CD14-positive monocyte (primary cell): ENCODE data around the gene PXDN. TPM values are rescaled to one million over a fixed set of nuclear protein-coding genes. Genes with fewer than 3 reads are reported as not detected.

ENCODE experiments used
- DNase-seq, 3 donors: peaks; one replicate each; pipeline ENCODE4 v3.0.0-alpha.2; 2011 to 2022
- H2AFZ ChIP-seq: 2 replicates; pipeline ENCODE4 v1.6.0; 2012; ENCODE audit warnings: mild to moderate bottlenecking, low read depth, low read length, inconsistent platforms; ENCODE audit not compliant: insufficient read depth, poor library complexity, severe bottlenecking
- H3K27ac ChIP-seq, 2 donors: 1 replicate in 1 of 2; 2 replicates in 1 of 2; pipeline ENCODE4 v1.5.1; 2012 to 2013; ENCODE audit warnings: low read length in 2 of 2, control low read depth in 1 of 2, inconsistent platforms in 1 of 2, low read depth in 1 of 2, mild to moderate bottlenecking in 1 of 2
- H3K27me3 ChIP-seq, 2 donors: one replicate each; pipeline versions ENCODE4 v1.6.0 to v1.6.1; 2011 to 2013; ENCODE audit warnings: low read length in 2 of 2; ENCODE audit not compliant: control insufficient read depth in 2 of 2, insufficient read depth in 2 of 2
- H3K36me3 ChIP-seq, 2 donors: replicated peaks in 1 of 2; 1 replicate in 1 of 2; 2 replicates in 1 of 2; pipeline versions ENCODE4 v1.5.1 to v1.6.1; 2012 to 2013; ENCODE audit warnings: low read length in 2 of 2, control low read depth in 1 of 2, inconsistent platforms in 1 of 2, mild to moderate bottlenecking in 1 of 2; ENCODE audit not compliant: insufficient read depth in 2 of 2, control insufficient read depth in 1 of 2
- H3K4me1 ChIP-seq, 2 donors: 1 replicate in 1 of 2; 2 replicates in 1 of 2; pipeline versions ENCODE4 v1.5.1 to v1.6.1; 2012 to 2013; ENCODE audit warnings: low read length in 2 of 2, control low read depth in 1 of 2, inconsistent platforms in 1 of 2, mild to moderate bottlenecking in 1 of 2, moderate library complexity in 1 of 2; ENCODE audit not compliant: insufficient read depth in 2 of 2, control insufficient read depth in 1 of 2
- H3K4me2 ChIP-seq: replicated peaks from 2 replicates; pipeline ENCODE3; 2012; ENCODE audit warnings: low read length, moderate library complexity, mild to moderate bottlenecking; ENCODE audit not compliant: poor library complexity, severe bottlenecking; ENCODE audit errors: extremely low read depth
- H3K4me3 ChIP-seq, 3 experiments: fragments of 200-600 bp in 1 of 3; sonication (generic) in 1 of 3; replicated peaks in 1 of 3; 1 replicate in 2 of 3; 2 replicates in 1 of 3; pipeline ENCODE4 v1.5.1; 2011 to 2013; ENCODE audit warnings: low read length in 3 of 3, mild to moderate bottlenecking in 3 of 3, control low read depth in 2 of 3, low read depth in 2 of 3, inconsistent platforms in 1 of 3, moderate library complexity in 1 of 3
- H3K79me2 ChIP-seq: 2 replicates; pipeline ENCODE4 v1.6.0; 2012; ENCODE audit warnings: mild to moderate bottlenecking, control low read depth, inconsistent platforms, low read length, moderate library complexity; ENCODE audit not compliant: insufficient read depth
- H3K9ac ChIP-seq: 2 replicates; pipeline ENCODE4 v1.6.0; 2017; ENCODE audit warnings: low read length, mild to moderate bottlenecking; ENCODE audit not compliant: insufficient read depth, poor library complexity, severe bottlenecking
- H3K9me3 ChIP-seq, 2 donors: replicated peaks in 1 of 2; 1 replicate in 1 of 2; 2 replicates in 1 of 2; pipeline versions ENCODE4 v1.5.1 to v1.6.1; 2012 to 2013; ENCODE audit warnings: low read length in 2 of 2, control low read depth in 1 of 2; ENCODE audit not compliant: control insufficient read depth in 1 of 2, insufficient read depth in 1 of 2
- H4K20me1 ChIP-seq: 2 replicates; pipeline ENCODE4 v1.6.0; 2012; ENCODE audit warnings: mild to moderate bottlenecking, low read length, control low read depth, moderate library complexity; ENCODE audit not compliant: insufficient read depth
- H3K27ac Mint-ChIP-seq, 7 donors: one replicate each; pipeline ENCODE4 v1.8.0; 2020; ENCODE audit warnings: mild to moderate bottlenecking in 7 of 7, mixed read lengths in 7 of 7, moderate library complexity in 6 of 7, inconsistent platforms in 2 of 7
- H3K27me3 Mint-ChIP-seq, 3 donors: one replicate each; pipeline ENCODE4 v1.8.0; 2021 to 2022; ENCODE audit warnings: low read depth in 3 of 3, mild to moderate bottlenecking in 3 of 3, mixed read lengths in 3 of 3, moderate library complexity in 3 of 3, inconsistent platforms in 1 of 3
- H3K36me3 Mint-ChIP-seq, 2 donors: one replicate each; pipeline ENCODE4 v1.8.0; 2020; ENCODE audit warnings: mixed read lengths in 2 of 2, inconsistent platforms in 1 of 2, mild to moderate bottlenecking in 1 of 2
- H3K4me1 Mint-ChIP-seq: one replicate; pipeline ENCODE4 v1.8.0; 2020; ENCODE audit warnings: mild to moderate bottlenecking, mixed read lengths
- H3K4me3 Mint-ChIP-seq, 2 donors: one replicate each; pipeline ENCODE4 v1.8.0; 2020; ENCODE audit warnings: mild to moderate bottlenecking in 2 of 2, mixed read lengths in 2 of 2, moderate library complexity in 1 of 2
- H3K9me3 Mint-ChIP-seq, 7 donors: one replicate each; pipeline ENCODE4 v1.8.0; 2020 to 2022; ENCODE audit warnings: mixed read lengths in 7 of 7, mild to moderate bottlenecking in 6 of 7, moderate library complexity in 6 of 7, inconsistent platforms in 2 of 7
- CTCF ChIP-seq: fragments of 200-600 bp; IDR thresholded peaks from one replicate; pipeline ENCODE4 v1.8.0; 2022; ENCODE audit warnings: antibody characterized with exemption, mild to moderate bottlenecking
- WGBS: methylation state at CpG from one replicate; pipeline ENCODE4 v1.1.5; 2013; ENCODE audit warnings: missing lambda C conversion rate; ENCODE audit not compliant: insufficient coverage; 5-methylcytosine and 5-hydroxymethylcytosine counted together
- intact Hi-C, 2 donors: fragments of 100-400 bp; cut with micrococcal nuclease; formaldehyde crosslinking; loops; one replicate each; pipeline versions ENCODE4 v1.15.0 to v1.15.1; 2023
- polyA plus RNA-seq, 3 donors: library from polyadenylated mRNA; depleted of rRNA in 1 of 3; unstranded in 2 of 3; stranded (reverse) in 1 of 3; fragments of 300-500 nt in 2 of 3; fragments of >200 nt in 1 of 3; fragmentation: Illumina TruSeq in 2 of 3; gene quantifications; 1 replicate in 2 of 3; 2 replicates in 1 of 3; pipeline ENCODE4 v1.2.3, GENCODE V29; 2012 to 2021

PXDN gene
- polyA plus RNA-seq, 3 donors, result not detected

- Histone ChIP-seq H3K4me1 (no peaks in the 10 kb centered on the region), H3K9me3 (no peaks in the 10 kb centered on the region), H3K36me3 (no peaks in the 10 kb centered on the region), H3K27me3 (no peaks in the 10 kb centered on the region), H3K4me2 (no peak overlapping the region), H2AFZ (no peak overlapping the region), H3K9ac (no peak overlapping the region), H3K4me3 (no peak overlapping the region), H3K79me2 (no peaks in the 10 kb centered on the region), H3K27ac (no peak overlapping the region), H4K20me1 (no peaks in the 10 kb centered on the region)
- DNase-seq, result no peak
- TF ChIP-seq CTCF, result no peak
- Mint-ChIP-seq H3K9me3 (peaks cover 0 to 5% (median 0%) of the 10 kb centered on the region in 7 donors), H3K27ac (no peak overlapping the region), H3K4me3 (no peak overlapping the region), H3K36me3 (no peaks in the 10 kb centered on the region), H3K4me1 (no peaks in the 10 kb centered on the region), H3K27me3 (peaks cover 0 to 2% (median 0%) of the 10 kb centered on the region in 3 donors)
- intact Hi-C loops, result no loop called here
- WGBS, result 77% methylated on average over 3 of the region's 3 CpGs
Measured at GRCh38 chr2:1655461-1655860, 88.9 kb downstream of the PXDN start.

DNA sequence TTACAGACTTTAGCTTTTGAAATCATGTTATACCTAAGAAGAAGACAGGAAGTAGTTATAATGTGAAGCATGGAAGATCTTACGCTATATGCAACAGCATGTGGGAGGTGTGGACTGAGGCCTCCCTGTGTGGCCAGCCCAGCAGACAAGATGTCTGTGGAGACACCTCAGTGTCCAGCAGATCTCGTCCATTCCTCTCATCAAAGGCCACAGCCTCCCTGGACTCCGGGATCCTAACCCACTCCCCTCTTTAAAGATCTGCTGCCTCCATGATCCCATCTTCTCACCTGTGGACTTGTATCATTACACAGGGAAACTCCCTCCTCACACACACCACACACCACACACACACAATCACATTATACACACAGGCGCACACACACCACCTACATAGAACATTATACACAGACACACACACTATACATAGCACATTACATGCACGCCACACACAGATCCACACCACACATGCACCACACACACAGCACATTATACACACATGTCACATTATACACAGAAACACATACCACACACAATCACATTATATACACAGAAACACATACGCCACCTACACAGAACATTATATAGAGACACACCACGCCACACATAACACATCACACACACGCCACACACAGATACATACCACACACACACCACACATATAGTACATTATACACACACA lies 89.5 kb downstream of the PXDN start:
- Mint-ChIP-seq H3K9me3 (peaks cover 1 to 10% (median 2%) of the 10 kb centered on the region in 7 donors), H3K27me3 (peaks cover 0 to 3% (median 0%) of the 10 kb centered on the region in 3 donors), H3K36me3 (no peaks in the 10 kb centered on the region), H3K4me1 (no peaks in the 10 kb centered on the region), H3K4me3 (no peak overlapping the region), H3K27ac (no peak overlapping the region)
- H3K36me3 ChIP-seq, result no peaks in the 10 kb centered on the region
- no peak overlapping the region for H3K27ac ChIP-seq
- DNase-seq, result no peak
- H3K9ac ChIP-seq, result no peak overlapping the region
- no peak overlapping the region for H2AFZ ChIP-seq
- H3K9me3 ChIP-seq, result peaks cover 0 to 3% of the 10 kb centered on the region in 2 donors
- no peaks in the 10 kb centered on the region for H3K27me3 ChIP-seq
- no peaks in the 10 kb centered on the region for H4K20me1 ChIP-seq
- H3K4me1 ChIP-seq, result no peaks in the 10 kb centered on the region
- H3K4me2 ChIP-seq, result no peak overlapping the region
- TF ChIP-seq CTCF, result no peak
- 82% methylated on average over 7 of the region's 8 CpGs for WGBS
- intact Hi-C loops, result no loop called here
- H3K79me2 ChIP-seq, result no peaks in the 10 kb centered on the region
- no peak overlapping the region for H3K4me3 ChIP-seq
